GM12801 (cell line): ENCODE data around the gene SUMO3.

Experiments
- TF ChIP-seq, protein P1 (sequence below): IDR thresholded peaks from one replicate; pipeline ENCODE4 v1.5.1; 2011; ENCODE audit warnings: control low read depth; ENCODE audit not compliant: insufficient read length; ENCODE audit errors: extremely low read depth

SUMO3 gene

GRCh38 chr21:44831227-44831860, 13.5 kb upstream of the SUMO3 start:
- TF ChIP-seq, protein P1, sequence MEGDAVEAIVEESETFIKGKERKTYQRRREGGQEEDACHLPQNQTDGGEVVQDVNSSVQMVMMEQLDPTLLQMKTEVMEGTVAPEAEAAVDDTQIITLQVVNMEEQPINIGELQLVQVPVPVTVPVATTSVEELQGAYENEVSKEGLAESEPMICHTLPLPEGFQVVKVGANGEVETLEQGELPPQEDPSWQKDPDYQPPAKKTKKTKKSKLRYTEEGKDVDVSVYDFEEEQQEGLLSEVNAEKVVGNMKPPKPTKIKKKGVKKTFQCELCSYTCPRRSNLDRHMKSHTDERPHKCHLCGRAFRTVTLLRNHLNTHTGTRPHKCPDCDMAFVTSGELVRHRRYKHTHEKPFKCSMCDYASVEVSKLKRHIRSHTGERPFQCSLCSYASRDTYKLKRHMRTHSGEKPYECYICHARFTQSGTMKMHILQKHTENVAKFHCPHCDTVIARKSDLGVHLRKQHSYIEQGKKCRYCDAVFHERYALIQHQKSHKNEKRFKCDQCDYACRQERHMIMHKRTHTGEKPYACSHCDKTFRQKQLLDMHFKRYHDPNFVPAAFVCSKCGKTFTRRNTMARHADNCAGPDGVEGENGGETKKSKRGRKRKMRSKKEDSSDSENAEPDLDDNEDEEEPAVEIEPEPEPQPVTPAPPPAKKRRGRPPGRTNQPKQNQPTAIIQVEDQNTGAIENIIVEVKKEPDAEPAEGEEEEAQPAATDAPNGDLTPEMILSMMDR, result no peak

GRCh38 chr21:44829507-44830092, 11.7 kb upstream of the SUMO3 start:
- TF ChIP-seq, protein P1, result no peak

DNA sequence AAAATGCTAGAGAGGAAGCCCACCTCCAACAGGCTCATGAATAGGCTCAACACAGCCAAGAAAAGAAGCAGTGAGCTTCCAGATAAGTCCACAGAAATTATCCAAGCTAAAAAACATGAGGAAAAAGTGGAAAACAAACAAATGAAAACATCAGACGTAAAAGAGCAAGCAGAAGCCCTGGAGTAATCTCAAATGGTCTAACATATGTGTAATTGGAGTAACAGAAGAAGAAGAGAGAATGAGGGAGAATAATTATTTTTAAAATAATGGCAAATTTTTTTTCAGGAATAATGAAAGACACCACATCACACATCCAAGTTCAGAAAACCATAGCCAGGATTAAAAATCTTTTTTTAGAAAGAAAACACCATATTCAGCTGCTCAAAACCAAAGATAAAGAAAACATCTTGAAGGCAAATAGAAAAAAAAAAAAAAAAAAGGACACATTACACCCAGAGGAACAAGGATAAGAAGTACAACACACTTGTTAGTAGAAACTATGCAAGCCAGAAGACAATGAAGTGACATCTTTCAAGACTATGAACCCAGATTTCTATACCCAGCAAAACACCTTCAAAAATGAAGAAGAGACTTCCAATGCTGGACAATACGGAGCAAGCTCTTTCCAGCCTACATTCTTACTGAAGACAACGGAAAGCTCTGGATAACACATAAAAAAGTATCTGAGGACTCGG, 10.6 kb upstream of the SUMO3 start:
- TF ChIP-seq, protein P1, result no peak

- TF ChIP-seq, protein P1, result no peak
These were observed 5.4 kb upstream of the SUMO3 start for GRCh38 chr21:44823179-44823660.

GRCh38 chr21:44822484-44823178, 4.8 kb upstream of the SUMO3 start:
- TF ChIP-seq, protein P1, result no peak

- TF ChIP-seq, protein P1, result no peak
These were observed 3.0 kb upstream of the SUMO3 start for GRCh38 chr21:44820851-44821250.
